ENCODE results near the gene TMEM87B.

DNA sequence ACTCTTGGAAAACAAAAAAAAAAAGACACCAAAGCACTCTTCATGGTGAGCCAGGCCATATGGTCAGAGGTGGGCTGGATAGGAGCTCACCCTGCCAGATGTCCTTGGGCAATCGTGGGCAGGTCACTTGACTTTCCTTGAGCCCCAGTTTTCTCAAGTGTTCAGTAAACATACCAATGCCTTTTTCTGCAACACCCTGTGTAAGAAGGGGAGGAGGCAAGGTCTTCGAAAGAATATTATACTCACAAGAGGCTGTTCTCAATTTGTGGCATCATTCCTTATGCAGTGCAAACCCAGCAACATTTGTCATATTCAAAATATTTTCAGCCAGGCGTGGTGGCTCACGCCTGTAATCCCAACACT, 22.9 kb upstream of the TMEM87B start:
- no peak for TF ChIP-seq CTCF (conservative IDR thresholded peaks at IDR 0.05; ENCODE audit: low read depth, low read length)
- TF ChIP-seq POLR2A (IDR thresholded peaks at IDR 0.05; ENCODE audit: low read depth, low read length): no peak
- TF ChIP-seq MAFK (IDR thresholded peaks at IDR 0.05; ENCODE audit: low read depth, low read length): no peak
- no peak for TF ChIP-seq RAD21 (IDR thresholded peaks at IDR 0.05; ENCODE audit: low read length)
- no peak for TF ChIP-seq MXI1 (IDR thresholded peaks at IDR 0.05; ENCODE audit: borderline replicate concordance, low read depth, low read length)
- no peak for TF ChIP-seq RCOR1 (IDR thresholded peaks at IDR 0.05; ENCODE audit: insufficient replicate concordance, low read length)
- TF ChIP-seq CHD1 (IDR thresholded peaks at IDR 0.05; ENCODE audit: low read depth, low read length): no peak
- TF ChIP-seq CEBPB (IDR thresholded peaks at IDR 0.05; ENCODE audit: low read depth, low read length): no peak
- no peak for TF ChIP-seq RFX5 (IDR thresholded peaks at IDR 0.05; ENCODE audit: low read depth, low read length)
- no peak for TF ChIP-seq MAZ (IDR thresholded peaks at IDR 0.05; ENCODE audit: borderline replicate concordance, low read depth, low read length)
- no peak for TF ChIP-seq FOS (IDR thresholded peaks at IDR 0.05; ENCODE audit: low read depth, low read length)
- TF ChIP-seq ELK1 (IDR thresholded peaks at IDR 0.05; ENCODE audit: borderline replicate concordance, low read depth, low read length): no peak
- TF ChIP-seq USF2 (IDR thresholded peaks at IDR 0.05; ENCODE audit: low read depth, low read length): no peak
- no peak for TF ChIP-seq BHLHE40 (IDR thresholded peaks at IDR 0.05; ENCODE audit: low read depth, low read length)

All from IMR-90 (cell line).